ENCODE data around the gene MAN1A1. TPM values are rescaled to one million over a fixed set of nuclear protein-coding genes. Genes with fewer than 3 reads are reported as not detected.
A peak's percentile ranks its signal among the peaks of the same experiment; 100 is the strongest.

MAN1A1 gene
- polyA plus RNA-seq, 2 of the 4 experiments (the other 2 are of a cell fraction): 0.05 TPM; not detected in 1

DNA sequence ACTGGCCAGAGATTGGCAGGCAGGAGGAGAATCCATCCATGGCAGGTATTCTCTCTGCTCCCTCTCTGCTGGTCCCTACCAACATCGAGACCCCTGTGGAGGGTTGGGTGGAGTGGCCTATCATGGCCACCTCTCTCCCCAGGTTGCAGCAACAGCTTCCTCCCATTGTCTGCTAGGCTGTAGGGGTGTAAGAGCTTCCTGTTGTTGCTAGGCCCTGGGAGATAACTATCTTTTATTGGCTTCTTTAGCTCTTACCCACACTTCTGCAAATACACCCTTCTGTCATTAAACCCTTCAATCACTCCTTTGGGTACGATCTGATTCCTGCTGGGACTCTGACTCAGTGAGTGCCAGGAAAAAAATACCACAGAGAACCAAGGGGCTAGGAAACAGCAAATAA lies 204.4 kb downstream of the MAN1A1 start:
- ChIA-PET POLR2A (no interaction called here), CTCF (interaction anchor here (1.1 to 1.4 kb wide), 2 partner anchors 14 to 16 kb away, joined by 3 to 5 read pairs; no protein-coding TSS in a partner anchor)
- Histone ChIP-seq H3K9me3 (no peaks in the 10 kb centered on the region), H3K4me3 (no peak overlapping the region), H3K27ac (no peak overlapping the region), H3K4me2 (no peak overlapping the region), H3K4me1 (peaks cover 19% of the 10 kb centered on the region)
- TF ChIP-seq, protein P1, sequence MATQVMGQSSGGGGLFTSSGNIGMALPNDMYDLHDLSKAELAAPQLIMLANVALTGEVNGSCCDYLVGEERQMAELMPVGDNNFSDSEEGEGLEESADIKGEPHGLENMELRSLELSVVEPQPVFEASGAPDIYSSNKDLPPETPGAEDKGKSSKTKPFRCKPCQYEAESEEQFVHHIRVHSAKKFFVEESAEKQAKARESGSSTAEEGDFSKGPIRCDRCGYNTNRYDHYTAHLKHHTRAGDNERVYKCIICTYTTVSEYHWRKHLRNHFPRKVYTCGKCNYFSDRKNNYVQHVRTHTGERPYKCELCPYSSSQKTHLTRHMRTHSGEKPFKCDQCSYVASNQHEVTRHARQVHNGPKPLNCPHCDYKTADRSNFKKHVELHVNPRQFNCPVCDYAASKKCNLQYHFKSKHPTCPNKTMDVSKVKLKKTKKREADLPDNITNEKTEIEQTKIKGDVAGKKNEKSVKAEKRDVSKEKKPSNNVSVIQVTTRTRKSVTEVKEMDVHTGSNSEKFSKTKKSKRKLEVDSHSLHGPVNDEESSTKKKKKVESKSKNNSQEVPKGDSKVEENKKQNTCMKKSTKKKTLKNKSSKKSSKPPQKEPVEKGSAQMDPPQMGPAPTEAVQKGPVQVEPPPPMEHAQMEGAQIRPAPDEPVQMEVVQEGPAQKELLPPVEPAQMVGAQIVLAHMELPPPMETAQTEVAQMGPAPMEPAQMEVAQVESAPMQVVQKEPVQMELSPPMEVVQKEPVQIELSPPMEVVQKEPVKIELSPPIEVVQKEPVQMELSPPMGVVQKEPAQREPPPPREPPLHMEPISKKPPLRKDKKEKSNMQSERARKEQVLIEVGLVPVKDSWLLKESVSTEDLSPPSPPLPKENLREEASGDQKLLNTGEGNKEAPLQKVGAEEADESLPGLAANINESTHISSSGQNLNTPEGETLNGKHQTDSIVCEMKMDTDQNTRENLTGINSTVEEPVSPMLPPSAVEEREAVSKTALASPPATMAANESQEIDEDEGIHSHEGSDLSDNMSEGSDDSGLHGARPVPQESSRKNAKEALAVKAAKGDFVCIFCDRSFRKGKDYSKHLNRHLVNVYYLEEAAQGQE (IDR thresholded peaks at IDR 0.05): no peak
- TF ChIP-seq, protein P2, sequence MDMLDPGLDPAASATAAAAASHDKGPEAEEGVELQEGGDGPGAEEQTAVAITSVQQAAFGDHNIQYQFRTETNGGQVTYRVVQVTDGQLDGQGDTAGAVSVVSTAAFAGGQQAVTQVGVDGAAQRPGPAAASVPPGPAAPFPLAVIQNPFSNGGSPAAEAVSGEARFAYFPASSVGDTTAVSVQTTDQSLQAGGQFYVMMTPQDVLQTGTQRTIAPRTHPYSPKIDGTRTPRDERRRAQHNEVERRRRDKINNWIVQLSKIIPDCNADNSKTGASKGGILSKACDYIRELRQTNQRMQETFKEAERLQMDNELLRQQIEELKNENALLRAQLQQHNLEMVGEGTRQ (IDR thresholded peaks at IDR 0.05): no peak
- no peak for TF ChIP-seq NPAS2 (CRISPR knock-in tag; IDR thresholded peaks at IDR 0.05; ENCODE audit: borderline replicate concordance)
- no peak for FAIRE-seq
- no peak for DNase-seq (ENCODE audit: low read depth in 1 of 2, low spot score in 1 of 2)
- WGBS (ENCODE audit: missing lambda C conversion rate): 27% methylated on average over 1 of the region's 2 CpGs
- no peak for ATAC-seq

DNA sequence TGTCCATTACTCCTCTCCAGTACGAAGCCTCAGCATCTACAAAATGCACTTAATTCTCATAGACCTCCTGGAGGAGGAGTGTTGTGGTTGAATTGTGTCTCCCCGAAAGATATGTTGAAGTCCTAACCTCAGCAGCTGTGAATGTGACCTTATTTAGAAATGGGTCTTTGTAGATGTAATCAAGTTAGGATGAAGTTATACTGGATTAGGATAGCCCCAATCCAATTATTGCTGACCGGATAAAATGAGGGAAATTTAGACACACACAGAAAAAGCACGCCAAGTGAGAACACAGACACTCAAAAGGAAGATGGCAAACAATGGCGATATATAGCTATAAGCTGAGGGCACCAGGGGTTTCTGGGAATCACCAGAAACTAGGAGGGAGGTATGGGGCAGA lies 206.9 kb downstream of the MAN1A1 start:
- H3K4me3 ChIP-seq: no peak overlapping the region
- no peak overlapping the region for H3K4me2 ChIP-seq
- DNase-seq (ENCODE audit: low read depth in 1 of 2, low spot score in 1 of 2) (no peak), ATAC-seq (no peak), FAIRE-seq (no peak)
- WGBS (ENCODE audit: missing lambda C conversion rate): 68% methylated on average over 5 of the region's 5 CpGs
- peaks cover 11% of the 10 kb centered on the region for H3K4me1 ChIP-seq
- CTCF ChIA-PET: interaction anchor here (1.0 to 1.7 kb wide), 3 partner anchors 11 to 32 kb away, joined by 3 to 4 read pairs (median 4); no protein-coding TSS in a partner anchor
- POLR2A ChIA-PET: no interaction called here
- H3K27ac ChIP-seq: no peak overlapping the region
- TF ChIP-seq NR3C1 (IDR thresholded peaks at IDR 0.05) (no peak), MAFK (IDR thresholded peaks at IDR 0.05; ENCODE audit: partially characterized antibody) (peak; percentile 48)
- no peaks in the 10 kb centered on the region for H3K9me3 ChIP-seq

DNA sequence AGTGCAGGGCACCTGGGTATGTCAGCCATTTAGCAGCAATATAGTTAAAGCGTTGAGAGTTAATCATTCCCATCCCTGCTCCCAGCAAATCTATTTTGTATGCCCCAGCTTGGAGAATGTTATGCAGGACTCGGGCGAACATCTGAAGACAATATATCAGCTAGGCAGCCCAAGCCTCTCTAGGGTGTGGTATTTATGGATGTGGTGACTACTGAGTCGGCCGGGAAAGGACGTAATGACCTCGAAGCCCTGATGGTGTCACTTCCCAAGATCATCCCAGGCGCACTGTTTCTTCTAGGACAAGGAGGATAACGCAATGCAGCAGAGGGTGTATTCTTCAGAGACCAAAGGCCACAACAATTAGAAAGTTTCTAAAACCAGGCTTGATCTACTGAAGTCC lies 207.5 kb downstream of the MAN1A1 start:
- 62% methylated on average over 9 of the region's 9 CpGs for WGBS (ENCODE audit: missing lambda C conversion rate)
- POLR2A ChIA-PET: no interaction called here
- Histone ChIP-seq H3K4me2 (no peak overlapping the region), H3K4me3 (no peak overlapping the region), H3K9me3 (no peaks in the 10 kb centered on the region), H3K27ac (no peak overlapping the region), H3K4me1 (peaks cover 7% of the 10 kb centered on the region)
- no peak for FAIRE-seq
- no peak for DNase-seq (ENCODE audit: low read depth in 1 of 2, low spot score in 1 of 2)
- CTCF ChIA-PET: interaction anchor here (1.7 kb wide), 1 partner anchor 10 kb away, joined by 4 read pairs; no protein-coding TSS in a partner anchor
- no peak for TF ChIP-seq POLR2A (IDR thresholded peaks at IDR 0.05; ENCODE audit: low read length)
- no peak for ATAC-seq

DNA sequence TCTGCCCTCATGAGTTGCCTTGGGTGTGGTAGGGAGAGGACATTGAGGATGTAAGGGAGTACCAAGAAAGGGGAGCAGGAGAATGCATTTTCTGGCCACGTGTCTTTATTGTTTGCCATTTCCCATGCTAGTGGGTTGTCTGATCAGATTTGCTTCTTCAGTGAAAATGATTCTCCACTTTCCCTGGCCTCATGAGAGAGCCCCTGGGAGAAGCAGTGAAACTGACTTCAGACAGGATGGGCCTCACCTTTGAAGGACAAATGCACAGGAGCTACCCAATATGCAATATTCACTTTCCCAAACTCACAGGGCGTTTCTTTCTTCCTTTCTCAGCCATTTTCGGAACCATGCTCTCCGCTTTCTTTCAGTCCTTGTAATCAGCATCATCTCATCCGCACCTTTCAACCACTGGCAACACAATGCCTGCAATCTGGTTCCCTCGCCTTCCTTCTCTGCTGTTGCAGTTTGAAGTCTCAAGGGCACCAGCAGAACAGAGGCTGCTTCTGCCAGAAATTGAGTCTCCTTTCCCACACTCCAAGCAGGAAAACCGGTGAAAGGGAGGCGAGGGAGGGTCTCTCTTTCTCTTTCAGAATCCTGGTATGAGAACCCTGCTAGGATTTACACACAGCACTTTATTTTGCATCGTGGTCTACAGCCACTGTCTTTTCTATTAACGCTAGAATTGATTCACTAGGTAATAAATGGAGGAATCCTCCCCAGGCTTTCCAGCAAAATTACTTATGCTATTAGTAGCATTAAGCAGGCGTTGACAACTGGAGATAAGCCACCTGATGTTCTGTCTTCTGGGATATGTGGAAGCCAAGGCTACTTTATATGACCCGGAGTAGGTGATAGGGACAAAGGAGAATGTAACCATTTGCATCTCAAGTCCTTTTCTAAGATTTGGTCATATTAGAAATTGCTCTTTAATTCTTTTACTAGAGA lies 209.1 kb downstream of the MAN1A1 start:
- POLR2A ChIA-PET: no interaction called here
- no peak overlapping the region for H3K4me2 ChIP-seq
- 54% methylated on average over 12 of the region's 12 CpGs for WGBS (ENCODE audit: missing lambda C conversion rate)
- no peak overlapping the region for H3K27ac ChIP-seq
- H3K4me1 ChIP-seq: no peaks in the 10 kb centered on the region
- FAIRE-seq: no peak
- no peak overlapping the region for H3K4me3 ChIP-seq
- no peaks in the 10 kb centered on the region for H3K9me3 ChIP-seq
- no peak for TF ChIP-seq ZFP36 (IDR thresholded peaks at IDR 0.05; ENCODE audit: borderline replicate concordance, partially characterized antibody)
- no peak for DNase-seq (ENCODE audit: low read depth in 1 of 2, low spot score in 1 of 2)
- ATAC-seq: no peak
- CTCF ChIA-PET: interaction anchor here (1.7 kb wide), 1 partner anchor 8 kb away, joined by 4 read pairs; no protein-coding TSS in a partner anchor

DNA sequence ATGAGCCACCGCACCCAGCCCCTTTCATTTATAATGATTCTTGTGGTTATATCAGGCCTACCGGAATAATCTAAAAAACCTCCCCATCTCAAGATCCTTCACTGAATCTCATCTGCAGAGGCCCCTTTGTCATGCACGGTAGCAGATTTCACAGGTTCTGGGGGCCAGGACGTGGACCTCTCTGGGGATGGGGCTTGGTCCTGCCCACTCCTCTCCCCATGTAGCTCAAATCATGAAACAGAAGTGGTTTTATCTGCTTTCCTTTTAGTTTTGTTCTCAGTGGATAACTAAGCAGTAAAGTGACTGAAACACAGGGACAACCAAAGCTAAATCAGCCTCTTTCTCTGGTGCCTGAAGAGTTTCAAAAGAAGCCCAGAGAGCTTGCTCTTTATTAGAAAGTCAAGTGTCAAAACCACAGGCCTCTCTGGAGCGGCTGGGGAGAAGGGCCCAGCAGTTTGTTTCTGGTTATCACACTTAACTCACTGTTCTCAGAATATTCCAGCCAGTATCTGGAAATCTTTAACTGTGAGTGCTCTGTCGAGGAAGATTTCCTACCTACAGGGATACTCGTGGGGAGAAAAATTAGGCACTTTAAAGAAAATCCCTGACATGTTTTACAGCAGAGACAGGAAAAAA lies 210.5 kb downstream of the MAN1A1 start:
- ChIA-PET CTCF (interaction anchor here (2.3 kb wide), 1 partner anchor 9 kb away, joined by 10 read pairs; no protein-coding TSS in a partner anchor), POLR2A (no interaction called here)
- no peak for FAIRE-seq

More for the DNA sequence above, 210.5 kb downstream of the MAN1A1 start:
- Histone ChIP-seq H3K4me1 (no peaks in the 10 kb centered on the region), H3K27ac (no peak overlapping the region), H3K9me3 (no peaks in the 10 kb centered on the region), H3K4me2 (no peak overlapping the region), H3K4me3 (no peak overlapping the region)
- TF ChIP-seq NPAS2 (CRISPR knock-in tag; IDR thresholded peaks at IDR 0.05; ENCODE audit: borderline replicate concordance) (no peak), MAFK (IDR thresholded peaks at IDR 0.05; ENCODE audit: partially characterized antibody) (no peak), KDM5A (IDR thresholded peaks at IDR 0.05) (no peak), SREBF2 (IDR thresholded peaks at IDR 0.05) (no peak), NR3C1 (IDR thresholded peaks at IDR 0.05) (no peak), HDAC2 (IDR thresholded peaks at IDR 0.05) (no peak), RFX5 (IDR thresholded peaks at IDR 0.05) (no peak), TFCP2L1 (CRISPR knock-in tag; IDR thresholded peaks at IDR 0.05) (no peak), RAD21 (conservative IDR thresholded peaks at IDR 0.05 in 1 of 2, IDR thresholded peaks at IDR 0.05 in 1 of 2) (no peak), RCOR1 (IDR thresholded peaks at IDR 0.05; ENCODE audit: low read depth, low read length) (no peak)
- TF ChIP-seq, protein P3, sequence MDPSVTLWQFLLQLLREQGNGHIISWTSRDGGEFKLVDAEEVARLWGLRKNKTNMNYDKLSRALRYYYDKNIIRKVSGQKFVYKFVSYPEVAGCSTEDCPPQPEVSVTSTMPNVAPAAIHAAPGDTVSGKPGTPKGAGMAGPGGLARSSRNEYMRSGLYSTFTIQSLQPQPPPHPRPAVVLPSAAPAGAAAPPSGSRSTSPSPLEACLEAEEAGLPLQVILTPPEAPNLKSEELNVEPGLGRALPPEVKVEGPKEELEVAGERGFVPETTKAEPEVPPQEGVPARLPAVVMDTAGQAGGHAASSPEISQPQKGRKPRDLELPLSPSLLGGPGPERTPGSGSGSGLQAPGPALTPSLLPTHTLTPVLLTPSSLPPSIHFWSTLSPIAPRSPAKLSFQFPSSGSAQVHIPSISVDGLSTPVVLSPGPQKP (IDR thresholded peaks at IDR 0.05; ENCODE audit: low read depth, low read length): no peak
- TF ChIP-seq, protein P4, sequence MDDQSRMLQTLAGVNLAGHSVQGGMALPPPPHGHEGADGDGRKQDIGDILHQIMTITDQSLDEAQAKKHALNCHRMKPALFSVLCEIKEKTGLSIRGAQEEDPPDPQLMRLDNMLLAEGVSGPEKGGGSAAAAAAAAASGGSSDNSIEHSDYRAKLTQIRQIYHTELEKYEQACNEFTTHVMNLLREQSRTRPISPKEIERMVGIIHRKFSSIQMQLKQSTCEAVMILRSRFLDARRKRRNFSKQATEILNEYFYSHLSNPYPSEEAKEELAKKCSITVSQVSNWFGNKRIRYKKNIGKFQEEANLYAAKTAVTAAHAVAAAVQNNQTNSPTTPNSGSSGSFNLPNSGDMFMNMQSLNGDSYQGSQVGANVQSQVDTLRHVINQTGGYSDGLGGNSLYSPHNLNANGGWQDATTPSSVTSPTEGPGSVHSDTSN (IDR thresholded peaks at IDR 0.05): no peak
- WGBS (ENCODE audit: missing lambda C conversion rate): 52% methylated on average over 7 of the region's 7 CpGs
- ATAC-seq (no peak), DNase-seq (ENCODE audit: low read depth in 1 of 2, low spot score in 1 of 2) (no peak)
